Lower leg skin (tissue), 3 donors: Measurements from ENCODE around the gene EBF4.

Source experiments
- POLR2A ChIP-seq, 2 donors: fragments of 450-650 bp; IDR thresholded peaks; one replicate each; pipeline ENCODE4 v1.6.1; 2016 to 2017; ENCODE audit warnings: antibody characterized with exemption in 2 of 2, mild to moderate bottlenecking in 1 of 2, moderate library complexity in 1 of 2
- TF ChIP-seq, protein P1 (sequence below), 3 donors: fragments of 450-650 bp; IDR thresholded peaks; one replicate each; pipeline ENCODE4 v1.5.1; 2016; ENCODE audit warnings: antibody characterized with exemption in 3 of 3, mild to moderate bottlenecking in 3 of 3, moderate library complexity in 2 of 3

DNA sequence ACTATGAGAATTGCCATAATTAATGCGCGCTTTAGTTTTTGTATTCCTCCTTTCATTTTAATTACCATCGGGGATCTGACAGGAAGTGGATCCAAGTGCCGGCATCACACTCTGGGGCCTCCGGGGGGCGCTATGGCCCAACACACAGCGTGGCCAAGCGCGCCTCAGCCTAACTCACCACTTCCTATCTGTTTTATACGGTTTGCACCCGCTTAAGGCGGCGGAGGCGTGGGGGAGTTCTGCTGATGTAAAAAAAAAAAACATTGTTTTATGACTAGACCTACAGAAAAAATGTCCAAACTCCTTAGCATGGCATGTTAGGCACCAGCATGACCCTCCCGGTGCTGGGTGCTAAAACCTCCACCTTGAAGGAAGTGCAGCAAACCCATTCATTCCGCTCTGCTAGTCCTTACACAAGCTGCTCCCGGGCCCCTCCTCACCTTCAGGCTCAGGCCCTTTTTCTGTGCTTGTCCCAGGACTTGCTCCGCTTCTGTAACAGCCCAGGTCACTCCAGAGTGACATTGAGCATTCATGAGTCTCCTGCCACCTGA is 4.5 kb upstream of the EBF4 start:
- TF ChIP-seq, protein P1, sequence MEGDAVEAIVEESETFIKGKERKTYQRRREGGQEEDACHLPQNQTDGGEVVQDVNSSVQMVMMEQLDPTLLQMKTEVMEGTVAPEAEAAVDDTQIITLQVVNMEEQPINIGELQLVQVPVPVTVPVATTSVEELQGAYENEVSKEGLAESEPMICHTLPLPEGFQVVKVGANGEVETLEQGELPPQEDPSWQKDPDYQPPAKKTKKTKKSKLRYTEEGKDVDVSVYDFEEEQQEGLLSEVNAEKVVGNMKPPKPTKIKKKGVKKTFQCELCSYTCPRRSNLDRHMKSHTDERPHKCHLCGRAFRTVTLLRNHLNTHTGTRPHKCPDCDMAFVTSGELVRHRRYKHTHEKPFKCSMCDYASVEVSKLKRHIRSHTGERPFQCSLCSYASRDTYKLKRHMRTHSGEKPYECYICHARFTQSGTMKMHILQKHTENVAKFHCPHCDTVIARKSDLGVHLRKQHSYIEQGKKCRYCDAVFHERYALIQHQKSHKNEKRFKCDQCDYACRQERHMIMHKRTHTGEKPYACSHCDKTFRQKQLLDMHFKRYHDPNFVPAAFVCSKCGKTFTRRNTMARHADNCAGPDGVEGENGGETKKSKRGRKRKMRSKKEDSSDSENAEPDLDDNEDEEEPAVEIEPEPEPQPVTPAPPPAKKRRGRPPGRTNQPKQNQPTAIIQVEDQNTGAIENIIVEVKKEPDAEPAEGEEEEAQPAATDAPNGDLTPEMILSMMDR (IDR thresholded peaks at IDR 0.05): no peak
- TF ChIP-seq POLR2A (IDR thresholded peaks at IDR 0.05): no peak
